Measurements from ENCODE around the gene RNF168. TPM values are rescaled to one million over a fixed set of nuclear protein-coding genes. Genes with fewer than 3 reads are reported as not detected.
"Not testable (repeated sequence)": the region's sequence is repeated elsewhere in the genome, so short reads cannot be mapped to it uniquely, and the experiment has no call there.

The RNF168 gene
- total RNA-seq, 1 experiment from 2014 or later, result 65.5 TPM

- no peak for DNase-seq
- H2BK15ac ChIP-seq (ENCODE audit: low read depth, low read length), result no peak overlapping the region
- H3K9ac ChIP-seq (ENCODE audit: extremely low read depth, insufficient read length, low read length), result no peak overlapping the region
- no peak overlapping the region for H4K8ac ChIP-seq (replicated peaks; ENCODE audit: insufficient read length, low read depth, low read length)
- no peak overlapping the region for H4K91ac ChIP-seq (ENCODE audit: insufficient read length, low read depth, low read length)
- H3T11ph ChIP-seq (ENCODE audit: low read length), result no peak overlapping the region
- TF ChIP-seq CTCF (conservative IDR thresholded peaks at IDR 0.05), result no peak
- no peak overlapping the region for H3K27ac ChIP-seq (ENCODE audit: insufficient read length, low read depth, low read length)
- H3K23ac ChIP-seq (ENCODE audit: insufficient read length, low read depth, low read length), result no peak overlapping the region
- no peak overlapping the region for H2AFZ ChIP-seq (ENCODE audit: low read length)
- Mint-ChIP-seq H3K4me3 (no peak overlapping the region), H3K36me3 (ENCODE audit: insufficient read depth in 1 of 3, low read depth in 3 of 3) (peaks cover 8 to 39% (median 21%) of the 10 kb centered on the region in 3 experiments; a peak in 6 of 7 replicates), H3K9me3 (no peaks in the 10 kb centered on the region; a peak in 1 of 5 replicates), H3K4me1 (peaks cover 10 to 13% of the 10 kb centered on the region in 2 experiments), H3K27ac (peak overlapping the region; percentile 13 to 87 (median 39); a peak in 3 of 7 replicates), H3K27me3 (ENCODE audit: low read depth) (no peaks in the 10 kb centered on the region)
- H2BK20ac ChIP-seq (ENCODE audit: low read depth, low read length, poor library complexity, severe bottlenecking), result no peak overlapping the region
- no peak overlapping the region for H2BK5ac ChIP-seq (ENCODE audit: insufficient read length, low read length)
- no peaks in the 10 kb centered on the region for H3K27me3 ChIP-seq (ENCODE audit: insufficient read depth, low read length)
- no CpG with 5 or more reads among the region's 6 CpGs for WGBS (ENCODE audit: extremely low coverage, insufficient read length, low lambda C conversion rate)
- no peak overlapping the region for H3K4ac ChIP-seq (ENCODE audit: low read depth, low read length)
- no peaks in the 10 kb centered on the region for H3K9me3 ChIP-seq (ENCODE audit: control insufficient read depth, low read depth, low read length)
- H4K5ac ChIP-seq (ENCODE audit: insufficient read length, low read depth, low read length), result no peak overlapping the region
- no peak overlapping the region for H3K56ac ChIP-seq (ENCODE audit: insufficient read length, low read depth, low read length)
- H3K18ac ChIP-seq (ENCODE audit: insufficient read length, low read depth, low read length), result no peak overlapping the region
- peaks cover 13% of the 10 kb centered on the region for H3K23me2 ChIP-seq (ENCODE audit: insufficient read length, low read depth, low read length, poor library complexity, severe bottlenecking)
- no peaks in the 10 kb centered on the region for H3K79me1 ChIP-seq (ENCODE audit: insufficient read depth, low read depth, low read length, poor library complexity, severe bottlenecking)
- H3K4me2 ChIP-seq (ENCODE audit: insufficient read depth, insufficient read length, low read length), result no peak overlapping the region
- H3K14ac ChIP-seq (ENCODE audit: insufficient read depth, low read length), result no peak overlapping the region
- peaks cover 47% of the 10 kb centered on the region for H3K79me2 ChIP-seq (ENCODE audit: insufficient read depth, low read length)
- no peak overlapping the region for H2AK5ac ChIP-seq (ENCODE audit: insufficient read length, low read length)
- no peaks in the 10 kb centered on the region; the same call in 1 of the 2 replicates for H3K4me1 ChIP-seq (ENCODE audit: insufficient read depth, low read length)
- no peak overlapping the region for H2BK12ac ChIP-seq (ENCODE audit: insufficient read length, low read depth, low read length)
- H4K20me1 ChIP-seq (ENCODE audit: control insufficient read depth, insufficient read depth, insufficient read length), result no peaks in the 10 kb centered on the region
- H2BK120ac ChIP-seq (ENCODE audit: low read depth, low read length, poor library complexity, severe bottlenecking), result no peak overlapping the region
Observed at GRCh38 chr3:196428041-196428440, 75.5 kb downstream of the RNF168 start.

- not testable (repeated sequence) for H3K23ac ChIP-seq (ENCODE audit: insufficient read length, low read depth, low read length); H3K56ac ChIP-seq (ENCODE audit: insufficient read length, low read depth, low read length); H4K91ac ChIP-seq (ENCODE audit: insufficient read length, low read depth, low read length); H2AFZ ChIP-seq (ENCODE audit: low read length); H3K27me3 Mint-ChIP-seq (ENCODE audit: low read depth); H3T11ph ChIP-seq (ENCODE audit: low read length); H3K4ac ChIP-seq (ENCODE audit: low read depth, low read length); H3K27ac ChIP-seq (ENCODE audit: insufficient read length, low read depth, low read length); H4K8ac ChIP-seq (replicated peaks; ENCODE audit: insufficient read length, low read depth, low read length); H2BK5ac ChIP-seq (ENCODE audit: insufficient read length, low read length); H3K23me2 ChIP-seq (ENCODE audit: insufficient read length, low read depth, low read length, poor library complexity, severe bottlenecking); H2BK120ac ChIP-seq (ENCODE audit: low read depth, low read length, poor library complexity, severe bottlenecking); H3K9me3 ChIP-seq (ENCODE audit: control insufficient read depth, low read depth, low read length); DNase-seq; H2BK20ac ChIP-seq (ENCODE audit: low read depth, low read length, poor library complexity, severe bottlenecking); H3K27ac Mint-ChIP-seq; H2BK12ac ChIP-seq (ENCODE audit: insufficient read length, low read depth, low read length); H3K27me3 ChIP-seq (ENCODE audit: insufficient read depth, low read length); H4K5ac ChIP-seq (ENCODE audit: insufficient read length, low read depth, low read length); H3K9ac ChIP-seq (ENCODE audit: extremely low read depth, insufficient read length, low read length); H3K18ac ChIP-seq (ENCODE audit: insufficient read length, low read depth, low read length); H2AK5ac ChIP-seq (ENCODE audit: insufficient read length, low read length); H3K9me3 Mint-ChIP-seq; H3K4me1 ChIP-seq (ENCODE audit: insufficient read depth, low read length); H3K4me2 ChIP-seq (ENCODE audit: insufficient read depth, insufficient read length, low read length); H4K20me1 ChIP-seq (ENCODE audit: control insufficient read depth, insufficient read depth, insufficient read length); H3K79me1 ChIP-seq (ENCODE audit: insufficient read depth, low read depth, low read length, poor library complexity, severe bottlenecking); H2BK15ac ChIP-seq (ENCODE audit: low read depth, low read length); H3K4me3 Mint-ChIP-seq; H3K14ac ChIP-seq (ENCODE audit: insufficient read depth, low read length)
- peaks cover 14 to 15% of the 10 kb centered on the region in 2 experiments for H3K4me1 Mint-ChIP-seq
- no CpG with 5 or more reads among the region's 6 CpGs for WGBS (ENCODE audit: extremely low coverage, insufficient read length, low lambda C conversion rate)
- H3K79me2 ChIP-seq (ENCODE audit: insufficient read depth, low read length), result peaks cover 45% of the 10 kb centered on the region; the same call in 1 of the 2 replicates
- peaks cover 8 to 35% (median 21%) of the 10 kb centered on the region in 3 experiments; a peak in 6 of 7 replicates for H3K36me3 Mint-ChIP-seq (ENCODE audit: insufficient read depth in 1 of 3, low read depth in 3 of 3)
Observed at GRCh38 chr3:196424421-196424820, 79.1 kb downstream of the RNF168 start.

All from H9 (cell line).